CMK (cell line): ENCODE measurements around the gene RPIA.
"Not testable (repeated sequence)": the region's sequence is repeated elsewhere in the genome, so short reads cannot be mapped to it uniquely, and the experiment has no call there.

Experiments used
- DNase-seq: peaks from one replicate; pipeline ENCODE4 v3.0.0-alpha.2; 2010; ENCODE audit warnings: low read depth

The RPIA gene

DNA sequence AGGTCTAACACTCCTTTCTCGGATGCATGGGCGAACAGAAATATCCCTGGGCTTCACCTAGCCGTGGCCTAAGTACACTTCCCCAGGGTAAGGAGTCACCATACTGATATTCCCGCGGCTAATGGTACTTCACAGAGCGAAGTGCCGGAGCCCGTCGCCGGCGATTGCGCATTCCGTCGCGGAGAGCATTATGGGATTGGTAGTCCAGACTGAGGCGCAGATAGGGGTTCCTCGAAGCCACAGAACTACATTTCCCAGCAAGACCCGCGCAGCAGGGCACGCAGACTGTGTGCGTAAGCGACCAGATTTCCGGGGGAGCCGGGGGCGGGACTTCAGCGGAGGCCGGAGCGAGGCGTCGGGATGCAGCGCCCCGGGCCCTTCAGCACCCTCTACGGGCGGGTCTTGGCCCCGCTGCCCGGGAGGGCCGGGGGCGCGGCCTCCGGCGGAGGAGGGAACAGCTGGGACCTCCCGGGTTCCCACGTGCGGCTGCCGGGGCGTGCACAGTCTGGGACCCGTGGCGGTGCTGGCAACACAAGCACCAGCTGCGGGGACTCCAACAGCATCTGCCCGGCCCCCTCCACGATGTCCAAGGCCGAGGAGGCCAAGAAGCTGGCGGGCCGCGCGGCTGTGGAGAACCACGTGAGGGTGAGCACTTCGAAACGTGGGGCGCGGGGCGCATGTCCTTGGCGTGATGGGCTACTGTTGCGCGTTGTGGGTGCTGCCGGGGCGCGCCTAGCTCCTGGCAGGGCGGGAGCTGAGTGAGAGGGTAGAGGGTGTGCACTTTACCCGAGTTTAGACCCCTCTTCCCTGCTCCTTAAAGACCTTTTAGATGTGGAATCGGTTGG is at the start of gene RPIA:
Gene RPIA, plus strand, starts transcription at position 335 of the 845 bp plus-strand sequence. Its CDS starts 26 bp downstream, at position 361.
- peak; percentile 94 for DNase-seq

DNA sequence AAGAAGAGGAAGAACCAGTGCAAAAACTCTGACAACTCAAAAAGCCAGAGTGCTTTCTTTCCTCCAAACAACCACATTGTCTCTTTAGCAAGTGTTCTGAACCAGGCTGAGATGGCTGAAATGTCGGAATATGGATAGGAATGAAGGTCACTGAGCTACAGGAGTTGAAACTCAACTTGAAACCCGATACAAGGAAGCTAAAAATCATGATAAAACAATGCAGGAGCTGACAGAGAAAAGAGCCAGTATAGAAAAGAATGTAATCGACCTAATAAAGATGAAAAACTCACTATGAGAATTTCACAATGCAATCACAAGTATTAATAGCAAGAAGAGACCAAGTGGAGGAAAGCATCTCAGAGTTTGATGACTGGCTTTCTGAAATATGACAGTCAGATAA is 49.2 kb upstream of the RPIA start:
- no peak for DNase-seq

DNA sequence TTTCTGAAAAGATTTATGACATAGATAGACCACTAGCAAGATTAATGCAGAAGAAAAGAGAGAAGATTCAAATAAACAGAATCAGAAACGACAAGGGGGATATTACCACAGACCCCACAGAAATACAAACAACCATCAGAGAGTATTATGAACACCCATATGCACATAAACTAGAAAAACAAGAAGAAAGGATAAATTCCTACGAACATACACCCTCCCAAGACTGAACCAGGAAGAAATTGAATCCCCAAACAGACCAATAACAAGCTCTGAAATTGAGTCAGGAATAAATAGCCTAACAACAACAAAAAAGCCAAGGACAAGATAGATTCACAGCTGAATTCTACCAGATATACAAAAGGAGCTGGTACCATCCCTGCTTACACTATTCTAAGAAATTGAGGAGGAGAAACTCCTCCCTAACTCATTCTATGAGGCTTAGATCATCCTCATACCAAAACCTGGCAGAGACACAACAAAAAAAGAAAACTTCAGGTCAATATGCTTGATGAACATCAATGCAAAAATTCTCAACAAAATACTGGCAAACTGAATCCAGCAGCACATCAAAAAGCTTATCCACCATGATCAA is 46.1 kb upstream of the RPIA start:
- not testable (repeated sequence) for DNase-seq

DNA sequence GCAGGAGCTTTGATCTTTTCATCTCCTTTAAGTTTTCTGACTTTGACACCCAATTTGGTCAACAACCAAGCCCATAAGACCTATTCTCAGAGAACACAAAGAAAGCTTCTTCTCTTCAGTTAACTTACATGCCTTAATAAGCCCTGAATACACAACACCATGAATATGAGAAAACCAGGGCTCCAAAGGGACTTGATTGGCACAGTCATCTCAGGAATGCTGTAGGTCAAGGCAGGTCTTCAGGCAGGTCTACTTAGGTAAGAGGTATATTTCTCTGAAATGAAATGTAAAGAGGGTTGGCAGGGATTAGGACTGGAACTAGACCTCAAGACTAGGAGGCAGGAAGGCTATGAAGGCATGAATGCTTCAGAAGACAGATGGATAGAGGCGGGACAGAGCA is 39.8 kb upstream of the RPIA start:
- no peak for DNase-seq

DNA sequence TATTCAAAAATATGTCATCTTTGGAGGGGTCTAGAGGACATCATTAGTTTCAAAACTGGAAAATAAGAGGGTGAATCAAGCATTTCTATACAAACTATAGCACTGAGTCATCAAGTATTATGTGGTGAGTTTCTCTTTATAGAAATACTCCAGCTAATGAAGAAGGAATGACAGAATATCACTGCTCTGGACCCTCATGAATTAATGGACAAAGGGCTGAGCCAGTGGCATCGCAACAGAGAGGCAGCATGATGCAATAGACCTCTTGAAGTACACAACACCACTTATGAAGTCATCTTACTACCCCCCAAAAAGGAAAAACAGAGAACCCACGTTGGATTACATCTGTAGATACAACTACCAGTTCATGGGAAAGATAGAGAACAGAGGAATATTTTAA is 36.8 kb upstream of the RPIA start:
- DNase-seq: no peak

DNA sequence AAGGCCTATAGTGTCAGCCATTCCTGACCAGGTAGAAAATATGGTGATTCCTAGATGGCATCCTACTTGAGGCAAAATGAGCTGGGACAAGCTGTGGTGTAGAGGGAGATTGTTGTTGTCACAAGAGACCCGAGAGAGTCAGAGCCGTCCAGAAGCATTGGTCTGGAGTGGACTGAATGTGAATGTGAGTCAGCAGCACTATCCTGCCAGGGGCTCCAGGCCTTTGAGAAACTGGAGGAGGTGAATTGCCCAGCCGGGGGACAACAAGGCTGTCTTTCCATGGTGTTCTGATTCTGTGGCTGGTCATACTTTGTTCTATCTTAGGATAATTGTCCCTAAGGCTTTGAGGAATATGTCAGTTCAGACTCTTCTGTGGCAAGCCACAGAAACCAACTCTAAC is 34.8 kb upstream of the RPIA start:
- no peak for DNase-seq

DNA sequence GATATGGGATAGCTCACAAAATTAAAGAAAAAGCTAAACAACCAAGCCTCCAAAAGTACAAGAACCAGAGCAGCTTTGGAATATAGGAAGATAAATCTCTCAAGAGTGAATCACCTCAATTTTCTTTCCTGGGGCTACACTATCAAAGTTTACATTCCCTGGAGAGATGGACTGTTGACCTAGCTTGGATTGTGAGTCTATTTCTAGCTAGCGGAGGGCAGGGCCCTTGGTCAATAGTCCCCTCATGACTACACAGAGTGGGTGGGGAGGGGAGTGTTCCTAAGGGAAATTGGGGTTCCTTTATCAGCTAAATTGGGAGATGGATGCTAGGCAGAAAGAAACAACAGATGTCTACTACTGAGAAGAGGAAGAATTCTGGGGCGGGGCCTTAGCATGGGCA is 34.3 kb upstream of the RPIA start:
- DNase-seq: no peak

DNA sequence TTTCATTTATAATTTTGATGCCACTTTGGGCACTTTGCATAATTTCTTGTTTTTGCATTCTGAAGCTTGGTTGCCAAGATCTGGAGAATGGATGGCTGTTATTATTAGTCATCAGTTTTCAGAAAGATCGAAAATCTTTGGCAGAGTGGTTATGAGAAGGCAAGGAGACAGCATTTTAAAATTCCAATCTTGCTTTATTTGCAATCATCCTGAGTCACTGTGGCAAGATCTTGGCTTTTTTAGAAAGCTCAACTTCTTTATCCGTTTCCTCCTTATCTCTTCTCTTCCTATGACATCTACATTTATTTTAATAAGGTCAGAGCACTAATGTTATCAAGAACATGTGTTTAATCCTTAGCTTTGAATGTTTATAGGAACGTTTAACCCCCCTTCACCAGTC is 33.1 kb upstream of the RPIA start:
- DNase-seq: no peak

DNA sequence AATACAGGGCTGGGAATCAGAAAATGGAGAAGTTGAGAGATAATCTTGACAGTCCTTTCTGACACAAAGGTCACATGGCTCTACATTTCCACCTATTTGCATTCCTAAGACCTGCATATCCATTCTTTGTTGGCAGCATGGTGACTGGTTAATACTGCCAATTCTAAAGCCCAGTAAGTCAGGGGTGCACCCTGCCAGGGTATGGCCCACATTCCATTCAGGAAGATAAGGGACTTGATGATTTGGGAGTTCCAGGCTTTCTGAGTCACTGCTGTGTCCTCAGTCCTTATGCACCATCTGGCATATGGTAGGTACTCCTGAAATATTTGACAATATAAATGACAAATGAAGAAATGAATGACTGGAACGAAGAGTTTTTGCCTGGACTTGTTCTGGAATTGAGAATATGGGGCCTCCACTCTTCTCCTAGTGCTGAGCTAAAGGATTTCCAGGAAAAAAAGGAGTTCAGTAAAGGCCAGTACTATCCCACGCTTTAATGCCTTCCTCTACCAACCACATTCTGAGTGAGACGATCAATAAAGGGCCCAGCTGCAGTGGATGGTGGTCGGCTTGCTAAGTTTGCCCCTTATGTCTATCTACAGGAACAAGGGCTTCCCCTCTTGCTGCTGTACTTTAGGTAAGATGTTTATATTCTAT is 32.5 kb upstream of the RPIA start:
- no peak for DNase-seq

DNA sequence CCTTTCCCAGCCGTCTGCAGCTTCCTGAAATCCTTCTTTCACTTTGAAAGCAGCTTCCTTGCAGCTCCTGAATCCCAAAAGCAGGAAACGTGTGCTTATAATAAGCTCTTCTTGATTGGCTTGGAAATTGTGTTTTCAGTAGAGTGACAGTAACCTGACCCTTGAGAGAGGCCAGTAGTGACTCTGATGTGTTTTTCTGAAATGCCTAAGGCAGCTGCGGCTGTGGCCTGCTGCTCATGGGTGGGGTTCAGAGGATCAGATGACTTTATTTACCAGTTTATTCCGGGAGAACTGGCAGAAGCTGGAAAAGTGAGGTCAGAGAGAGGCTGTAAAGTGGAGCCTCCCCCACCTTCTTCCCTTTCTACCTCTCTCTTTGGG is 31.9 kb upstream of the RPIA start:
- DNase-seq: no peak

DNA sequence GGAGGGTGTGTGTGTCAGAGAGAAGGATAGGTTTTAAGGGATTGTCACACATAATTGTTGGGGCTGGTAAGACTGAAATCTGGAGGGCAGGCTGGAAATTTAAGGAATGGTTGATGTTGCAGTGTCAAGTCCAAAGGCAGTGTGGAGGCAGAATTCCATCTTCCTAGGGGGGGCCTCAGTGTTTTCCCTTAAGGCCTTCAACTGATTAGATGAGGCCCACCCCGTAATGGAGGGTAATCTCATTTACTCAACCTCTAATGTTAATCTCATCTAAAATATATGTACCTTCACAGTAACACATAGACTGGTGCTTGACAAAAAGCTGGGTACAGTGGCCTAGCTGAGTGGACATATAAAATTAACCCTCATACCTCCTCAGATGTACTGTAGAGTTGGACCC is 30.9 kb upstream of the RPIA start:
- no peak for DNase-seq

DNA sequence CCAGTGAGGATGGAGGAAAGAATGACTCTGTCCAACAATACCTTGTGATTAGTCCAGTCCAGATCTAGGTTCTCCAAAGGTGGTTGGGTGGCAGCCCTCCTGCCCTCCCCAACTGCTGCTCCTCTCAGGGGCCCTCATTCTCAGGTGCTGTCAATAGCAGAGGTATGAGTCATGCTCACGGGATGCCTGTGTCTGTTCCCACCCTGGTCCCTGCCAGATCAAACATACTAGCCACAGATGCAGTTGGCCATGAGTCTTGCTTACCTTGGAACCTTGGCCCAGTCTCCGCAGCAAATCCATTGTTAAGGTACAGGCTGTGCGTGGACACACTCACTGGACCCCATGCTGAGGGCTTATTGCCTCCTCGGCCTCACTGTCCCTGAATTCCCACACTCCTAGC is 24.9 kb upstream of the RPIA start:
- DNase-seq: no peak

DNA sequence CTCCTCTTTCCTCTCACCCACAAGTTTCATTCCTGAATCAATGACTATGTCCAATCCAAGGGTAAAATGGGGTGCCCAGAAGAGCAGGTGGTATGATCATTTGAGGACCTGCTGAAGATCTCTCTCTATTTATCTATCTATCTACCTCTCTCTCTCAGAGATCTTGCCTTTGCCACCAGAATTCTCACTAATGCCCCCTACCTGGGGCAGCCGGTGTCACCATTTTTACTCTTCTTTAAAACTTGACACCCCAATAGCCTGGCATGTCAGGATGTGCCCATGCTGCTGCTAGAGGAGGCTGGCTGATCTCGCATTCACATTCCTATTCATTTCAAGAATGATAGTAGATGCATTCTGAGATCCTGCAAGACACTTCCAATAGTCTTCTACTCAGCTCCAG is 24.3 kb upstream of the RPIA start:
- no peak for DNase-seq

DNA sequence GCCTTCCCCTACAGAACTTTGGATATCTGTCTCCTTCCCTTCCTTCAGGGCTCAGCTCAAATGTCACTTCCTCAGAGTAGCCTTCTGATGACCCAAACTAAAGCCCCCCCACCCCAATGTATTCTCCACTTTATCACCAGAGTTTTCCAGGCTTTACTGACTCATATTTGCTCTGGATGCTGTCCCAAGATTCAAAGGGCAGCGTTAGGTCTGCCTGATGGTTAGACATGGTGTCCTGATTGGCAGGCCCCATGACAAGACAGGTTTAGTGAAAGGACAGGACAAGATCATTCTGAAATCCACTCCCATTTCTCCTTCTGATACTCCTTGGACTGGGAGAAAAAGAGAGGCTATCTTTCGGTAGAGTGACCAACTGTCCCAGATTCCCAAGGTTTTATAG is 22.6 kb upstream of the RPIA start:
- DNase-seq: no peak

DNA sequence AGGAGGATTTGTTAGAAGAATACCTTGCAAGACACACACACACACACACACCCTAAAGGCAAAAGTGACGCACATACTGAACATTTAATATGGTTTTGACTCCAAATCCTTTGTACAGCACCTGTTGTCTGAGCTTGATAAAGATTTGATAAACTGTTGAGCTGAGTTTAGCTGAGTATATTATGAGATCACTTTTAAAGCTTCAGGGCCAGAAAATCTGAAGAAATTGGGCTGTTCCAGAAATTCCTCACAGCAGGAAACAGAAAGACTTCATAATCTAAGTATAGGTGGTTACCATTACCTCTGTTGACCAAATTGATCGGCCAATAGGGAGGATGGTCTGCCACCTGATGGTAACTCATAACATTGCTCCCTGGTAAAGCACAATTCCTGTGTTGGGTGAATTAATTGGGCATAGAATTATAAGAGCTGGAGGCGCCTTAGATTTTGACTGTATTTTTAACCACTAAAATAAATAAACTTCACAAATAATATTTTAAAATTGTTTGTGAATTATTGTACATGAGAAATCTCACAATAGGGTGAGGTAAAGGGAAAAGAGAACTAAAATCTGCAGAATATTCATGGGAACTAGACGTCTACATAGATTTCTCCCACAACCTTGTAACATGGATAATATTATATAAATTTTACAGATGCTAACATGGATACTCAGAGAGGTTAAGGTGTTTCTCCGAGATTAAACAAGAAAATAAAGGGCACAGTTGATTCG is 21.8 kb upstream of the RPIA start:
- no peak for DNase-seq

DNA sequence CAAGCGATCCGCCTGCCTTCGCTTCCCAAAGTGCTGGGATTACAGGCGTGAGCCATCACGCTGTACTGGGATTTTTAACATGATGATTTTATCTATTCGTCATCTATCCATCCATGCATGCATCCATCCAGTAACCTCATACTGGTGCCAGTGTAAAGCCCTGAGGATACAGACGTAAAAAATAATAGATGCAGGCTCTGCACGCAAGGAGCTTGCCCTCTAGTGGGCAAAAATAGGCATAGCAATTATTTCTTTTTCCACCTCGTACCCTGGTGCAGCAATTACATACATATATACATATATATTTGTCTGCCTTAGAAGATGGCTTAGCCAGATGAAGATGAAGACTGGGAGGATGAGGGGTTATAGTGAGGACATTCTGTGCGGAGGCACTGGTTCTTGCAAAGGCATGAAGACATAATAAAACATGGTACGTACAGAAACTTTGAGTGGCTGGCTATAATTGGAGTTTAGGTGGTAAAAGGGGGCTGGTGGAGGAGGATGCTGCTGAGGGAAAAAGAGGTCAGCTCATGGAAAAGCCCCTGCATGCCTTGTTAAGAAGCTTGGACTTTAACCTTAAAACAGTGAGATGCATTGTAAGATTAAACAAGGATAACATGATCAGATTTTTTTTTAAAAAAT is 19.6 kb upstream of the RPIA start:
- DNase-seq: peak; percentile 30

DNA sequence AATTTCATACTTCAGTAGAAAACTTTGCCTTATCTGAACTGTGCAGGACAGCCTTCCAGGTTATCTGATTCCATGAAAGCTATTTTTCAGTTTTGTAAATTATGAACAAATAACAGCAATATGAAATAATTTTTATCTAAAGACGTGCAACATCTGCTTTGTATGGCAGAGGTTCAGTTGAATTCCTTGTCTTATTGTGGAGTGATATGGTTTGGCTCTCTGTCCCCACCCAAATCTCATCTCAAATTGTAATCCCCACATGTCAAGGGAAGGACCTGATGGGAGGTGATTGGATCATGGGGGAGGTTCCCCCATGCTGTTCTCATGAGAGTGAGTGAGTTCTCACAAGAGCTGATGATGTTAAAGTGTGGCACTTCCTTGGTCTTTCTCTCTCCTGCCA is 18.1 kb upstream of the RPIA start:
- no peak for DNase-seq

DNA sequence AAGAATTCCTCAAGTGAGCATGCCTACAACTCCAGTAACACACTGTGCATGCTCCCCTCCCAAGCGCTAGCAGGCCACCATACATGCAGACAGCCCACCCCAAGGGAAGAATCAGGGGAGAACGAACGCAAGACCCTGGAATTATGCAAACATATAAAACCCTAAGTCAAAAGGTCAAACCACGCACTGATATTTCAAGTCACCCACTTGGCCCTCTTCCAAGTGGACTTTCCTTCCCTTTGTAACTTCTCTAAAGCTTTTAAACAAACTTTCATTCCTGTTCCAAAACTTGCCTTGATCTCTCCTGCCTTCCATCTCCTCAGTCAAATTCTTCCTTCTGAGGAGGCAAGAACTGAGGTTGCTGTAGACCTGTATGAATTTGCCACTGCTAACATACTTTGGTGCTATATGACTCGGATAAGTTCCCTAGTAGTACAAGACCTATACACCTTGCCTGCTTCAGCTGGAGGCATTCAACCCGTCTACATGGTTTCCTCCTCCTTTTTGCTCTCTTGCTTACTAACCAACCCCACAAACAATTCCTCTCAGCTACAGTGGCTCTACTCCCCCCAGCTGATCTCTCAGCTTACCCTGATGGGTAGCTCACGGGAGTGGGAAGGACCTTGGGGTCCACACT is 11.1 kb upstream of the RPIA start:
- no peak for DNase-seq

DNA sequence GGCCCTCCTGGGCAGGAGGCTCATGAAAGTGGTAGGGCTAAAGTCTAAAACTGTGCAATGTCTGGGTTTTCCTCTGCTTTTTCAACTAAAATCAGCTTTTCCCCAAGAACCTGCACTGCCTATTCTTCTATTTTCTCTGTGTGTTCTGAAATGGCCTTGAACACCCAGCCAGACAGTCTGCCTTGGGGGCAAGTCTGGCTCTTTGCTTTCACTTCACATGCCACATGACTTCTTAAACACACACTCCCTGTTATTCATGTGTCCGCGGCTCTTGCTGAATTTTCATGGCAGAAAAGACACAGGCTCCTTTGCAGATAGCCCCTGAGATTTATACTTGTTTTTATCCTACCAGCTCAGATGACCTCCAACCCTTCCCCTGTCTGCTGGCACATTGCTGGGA is 10.6 kb upstream of the RPIA start:
- no peak for DNase-seq

DNA sequence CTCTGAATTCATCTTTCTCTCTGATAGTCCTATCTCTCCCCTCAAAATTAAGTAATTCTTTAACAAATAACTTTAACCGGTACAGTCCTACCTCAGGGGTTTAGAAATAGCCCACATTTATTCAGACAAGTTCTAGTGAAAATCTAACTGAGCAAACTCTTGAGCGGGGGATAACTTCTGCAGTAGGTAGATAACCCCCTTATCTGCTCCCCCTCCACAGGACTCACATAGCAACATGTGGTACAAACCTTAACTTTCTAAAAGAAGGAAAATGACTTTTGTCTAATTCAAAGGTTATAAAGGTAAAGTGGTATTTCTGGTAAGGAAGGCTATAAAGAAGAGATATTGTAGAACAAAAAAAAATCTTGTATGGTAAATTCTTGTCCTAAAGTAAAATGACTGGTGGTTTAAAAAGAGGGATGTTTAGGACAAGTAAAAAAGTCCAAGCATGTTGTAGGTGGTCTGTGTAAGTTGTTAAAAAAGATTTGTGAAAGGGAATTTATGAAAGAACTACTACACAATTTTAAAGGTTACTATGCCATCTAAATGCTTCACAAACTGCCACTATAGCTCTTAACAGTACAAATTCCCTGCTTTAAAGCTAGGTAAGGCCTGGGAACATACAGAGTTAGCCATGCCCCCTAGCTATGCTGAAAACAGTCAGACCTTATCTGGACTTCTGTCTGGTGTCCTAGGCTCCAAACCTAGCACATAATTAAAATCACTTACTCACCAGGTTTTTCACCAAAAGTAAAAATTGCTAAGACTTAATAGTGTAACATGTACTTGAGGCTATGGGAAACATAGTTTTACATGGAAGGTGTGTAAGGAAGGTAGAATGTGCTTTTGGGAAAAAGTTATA is 8.1 kb upstream of the RPIA start:
- no peak for DNase-seq

DNA sequence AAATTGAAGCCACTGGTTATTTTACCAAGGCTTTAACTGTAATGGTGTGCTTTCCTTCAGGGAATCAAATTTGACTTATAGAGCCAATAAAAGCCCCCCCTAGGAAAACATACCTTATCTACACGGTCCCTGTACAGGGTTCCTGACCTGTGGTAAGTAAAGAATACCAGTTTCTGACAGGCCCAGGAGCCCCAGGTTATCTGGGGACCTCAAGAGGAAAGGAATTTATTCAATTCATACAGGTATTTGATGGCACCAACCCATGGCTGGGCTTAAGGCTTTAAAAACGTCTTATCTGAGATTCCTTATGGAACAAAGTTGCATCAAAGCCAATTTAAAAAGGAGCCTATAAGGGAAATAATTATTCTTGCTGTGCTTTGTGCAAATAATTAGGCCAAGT is 7.0 kb upstream of the RPIA start:
- no peak for DNase-seq
